HG03439 (cell line): ENCODE data around the gene CHCHD6.
A peak's percentile ranks its signal among the peaks of the same experiment; 100 is the strongest.

Experiments
- ATAC-seq: cut with Tn5 transposase; IDR thresholded peaks from one replicate; pipeline ENCODE4 v1.9.1; 2021; ENCODE audit warnings: mild to moderate bottlenecking, moderate library complexity; ENCODE audit not compliant: unreplicated experiment

Gene CHCHD6

DNA sequence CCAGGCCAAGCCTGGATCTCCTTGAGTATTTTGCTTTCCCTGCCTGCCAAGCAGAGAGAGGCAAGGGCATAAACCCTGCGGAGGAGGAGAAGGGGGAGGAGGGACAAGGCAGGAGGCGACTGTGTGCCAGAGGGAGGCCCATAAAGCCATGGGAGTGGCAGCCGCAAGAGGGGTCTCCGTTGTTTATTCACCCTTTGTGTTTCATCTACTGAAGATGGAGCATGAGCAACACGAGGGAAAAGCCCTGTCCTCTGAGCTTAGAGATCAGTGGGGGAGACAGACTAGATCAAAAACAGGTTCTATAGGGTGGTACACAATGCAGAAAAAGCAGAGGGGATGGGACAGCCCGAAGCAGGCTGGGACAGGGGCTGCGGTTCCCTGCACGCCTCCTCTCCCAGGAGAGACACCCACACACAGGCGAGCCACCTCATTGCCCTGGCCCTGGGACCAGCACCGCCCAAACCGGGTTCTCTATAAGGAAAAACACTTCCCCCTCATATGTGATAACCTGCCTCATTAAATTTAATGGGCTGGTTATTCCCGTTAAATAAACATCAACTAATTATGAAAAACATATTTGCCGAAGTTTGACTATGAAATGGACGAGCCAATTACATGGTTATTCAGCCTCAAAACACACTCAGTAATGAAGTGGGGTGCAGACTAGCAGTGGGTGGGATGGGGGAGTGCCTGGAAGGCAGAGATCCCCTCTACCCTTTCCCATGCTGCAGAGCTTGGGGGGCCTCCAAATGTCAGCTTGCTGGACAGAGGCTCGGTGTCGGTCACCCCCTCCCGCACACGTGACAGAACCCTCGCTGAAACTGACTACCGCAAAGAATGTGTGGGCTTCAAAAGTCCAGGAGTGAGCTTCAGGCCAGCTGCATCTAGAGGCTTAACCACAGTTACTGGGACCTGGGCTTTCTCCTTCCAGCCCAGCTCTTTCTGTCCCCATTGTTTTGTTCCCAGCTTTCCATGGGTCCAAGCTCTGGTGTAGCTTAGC, 264.7 kb downstream of the CHCHD6 start:
- ATAC-seq: no peak

DNA sequence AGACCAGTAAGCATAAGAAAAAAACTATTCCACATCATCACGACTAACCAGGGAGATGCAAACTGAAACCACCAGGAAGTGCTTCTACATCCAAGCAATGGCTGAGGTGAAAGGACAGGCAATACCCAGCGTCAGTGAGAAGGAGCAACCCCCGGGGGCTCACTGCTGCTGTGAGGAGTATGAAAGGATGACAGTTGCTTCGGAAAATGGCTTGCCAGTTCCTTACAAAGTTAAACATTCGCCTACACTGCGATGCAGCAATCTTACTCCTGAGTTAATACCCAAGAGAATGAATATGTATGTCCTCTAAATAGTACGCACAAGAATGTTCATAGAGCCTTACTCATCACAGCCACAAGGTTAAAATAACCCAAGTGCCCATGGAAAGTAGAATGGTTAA, 265.5 kb downstream of the CHCHD6 start:
- ATAC-seq: no peak

DNA sequence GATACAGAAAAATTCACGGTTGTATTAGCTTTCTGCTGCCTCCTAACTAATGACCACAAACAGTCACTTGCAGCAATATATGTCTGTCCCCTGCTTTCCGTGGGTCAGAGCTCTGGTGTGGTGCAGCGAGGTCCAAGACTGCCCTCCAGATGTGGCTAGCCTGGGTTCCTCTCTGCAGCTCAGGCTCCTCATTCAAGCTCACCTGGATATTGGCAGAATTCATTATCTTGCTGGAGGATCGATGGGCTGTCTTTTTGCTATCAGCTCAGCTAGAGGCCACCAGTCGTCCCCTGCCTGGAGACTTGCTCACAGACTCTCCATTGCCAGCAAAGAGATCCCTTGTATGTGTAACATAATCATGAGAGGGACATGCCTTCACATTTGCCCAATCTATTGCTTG, 266.1 kb downstream of the CHCHD6 start:
- no peak for ATAC-seq

DNA sequence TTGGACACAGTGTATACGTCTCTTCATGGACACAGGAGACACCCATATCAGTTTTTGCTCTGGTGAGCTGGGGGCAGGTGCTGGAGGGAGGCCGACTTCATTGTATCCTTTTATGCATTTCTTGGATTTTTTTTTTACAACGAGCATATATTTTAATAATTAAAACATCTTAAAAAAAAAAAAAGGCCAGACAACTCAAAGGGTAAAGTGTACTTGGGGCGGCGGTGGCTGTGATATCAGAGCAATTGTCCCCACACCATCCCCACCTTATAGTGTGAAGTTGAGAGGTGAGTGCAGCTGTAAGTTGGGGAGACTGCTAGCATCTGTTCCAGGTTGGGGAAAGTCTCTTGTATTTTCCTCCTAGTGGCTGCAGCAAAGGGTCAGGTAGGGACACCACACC, 266.9 kb downstream of the CHCHD6 start:
- ATAC-seq: no peak

DNA sequence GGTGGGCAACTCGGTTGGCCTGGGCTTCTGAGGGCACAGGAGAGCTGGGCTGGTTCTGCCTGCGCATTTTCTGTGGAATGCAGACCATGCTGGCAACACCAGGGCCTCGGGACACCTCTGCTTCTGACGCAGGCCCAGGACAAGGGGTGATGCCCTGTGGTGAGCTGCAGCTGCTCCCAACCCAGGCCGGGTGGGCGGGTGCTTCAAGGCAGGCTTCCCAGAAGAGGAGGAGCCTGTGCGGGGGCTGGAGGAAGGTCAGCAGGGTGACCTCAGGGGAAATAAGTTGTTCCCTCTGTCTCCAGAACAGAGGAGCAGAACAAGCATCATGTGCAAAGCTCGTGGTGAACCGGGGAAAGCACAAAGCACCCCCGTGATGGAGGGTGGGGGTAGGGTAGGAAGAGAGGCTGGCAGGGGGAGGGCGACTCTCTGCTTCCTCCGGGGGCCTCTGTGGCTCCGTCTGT, 267.9 kb downstream of the CHCHD6 start:
- no peak for ATAC-seq

DNA sequence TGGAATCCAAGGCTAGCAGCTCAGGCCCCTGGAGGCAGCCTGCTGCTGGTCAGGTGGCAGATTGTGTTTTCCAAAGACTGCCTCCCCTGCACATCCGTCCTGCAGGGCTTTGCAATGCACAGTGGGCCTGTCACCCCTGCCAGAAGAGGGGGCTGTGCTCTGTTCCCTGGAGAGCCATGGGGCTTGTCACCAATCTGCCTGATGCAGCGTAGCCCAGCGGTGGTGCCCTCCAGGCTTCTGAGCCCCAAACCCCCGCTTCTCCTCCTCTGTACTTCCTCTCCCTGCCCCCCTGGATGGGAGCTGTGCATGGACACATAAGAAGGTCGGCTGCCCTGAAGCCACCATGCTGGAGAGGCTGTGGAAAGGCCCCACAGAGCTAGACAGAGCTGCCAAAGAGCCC, 268.8 kb downstream of the CHCHD6 start:
- no peak for ATAC-seq

DNA sequence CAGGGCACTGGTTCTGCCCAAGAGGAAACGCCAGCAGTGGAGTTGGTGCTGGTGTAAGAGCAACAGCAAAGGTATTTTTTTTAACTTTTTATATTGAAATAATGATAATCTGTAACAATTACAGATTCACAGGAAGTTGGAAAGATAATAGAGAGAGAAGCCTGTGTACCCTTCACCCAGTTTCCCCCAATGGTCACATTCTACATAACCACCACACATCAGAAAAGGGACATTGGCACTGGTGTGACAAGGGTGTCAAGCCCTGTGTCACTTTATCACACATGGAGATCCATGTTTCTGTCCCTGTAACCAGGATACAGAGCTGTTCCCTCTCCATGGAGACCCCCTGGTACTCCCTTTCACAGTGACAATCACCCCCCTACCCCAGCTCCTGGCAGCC, 269.8 kb downstream of the CHCHD6 start:
- no peak for ATAC-seq

DNA sequence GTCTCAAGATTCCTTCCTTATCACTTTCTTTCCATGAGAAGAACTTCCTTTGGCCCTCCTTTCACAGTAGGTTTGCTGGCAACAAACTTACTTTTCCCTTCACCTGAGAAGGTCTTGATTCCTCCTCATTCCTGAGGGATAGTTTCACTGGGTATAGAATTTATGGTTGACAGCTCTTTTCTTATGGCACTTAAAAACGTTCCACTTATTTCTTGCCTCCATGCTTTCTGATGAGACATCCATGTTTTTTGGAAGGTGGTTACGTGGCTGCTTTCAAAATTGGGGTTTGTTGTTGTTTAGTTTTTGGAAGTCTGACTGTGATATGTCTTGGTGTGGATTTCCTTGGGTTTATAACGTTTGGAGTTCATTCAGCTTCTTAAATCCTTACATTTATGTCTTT, 270.7 kb downstream of the CHCHD6 start:
- ATAC-seq: no peak

DNA sequence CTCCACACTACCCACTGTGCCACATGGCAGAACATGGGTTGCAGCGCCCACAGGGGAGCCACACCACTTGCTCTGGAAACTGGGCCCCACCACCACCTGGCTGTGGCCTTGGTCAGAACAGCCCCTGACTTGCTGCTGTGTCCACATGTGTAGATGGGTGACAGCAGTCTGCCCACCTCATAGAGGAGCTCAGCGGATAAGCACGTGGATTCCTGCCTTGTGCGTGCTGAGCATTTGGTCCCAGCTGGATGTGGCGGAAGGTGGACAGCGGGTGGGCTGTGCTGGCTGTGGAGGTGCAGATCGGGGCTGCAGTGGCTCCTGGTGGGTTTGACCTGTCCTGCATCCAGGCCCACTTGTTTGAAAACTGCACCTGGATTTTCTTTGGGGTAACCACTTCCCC, 272.9 kb downstream of the CHCHD6 start:
- no peak for ATAC-seq

DNA sequence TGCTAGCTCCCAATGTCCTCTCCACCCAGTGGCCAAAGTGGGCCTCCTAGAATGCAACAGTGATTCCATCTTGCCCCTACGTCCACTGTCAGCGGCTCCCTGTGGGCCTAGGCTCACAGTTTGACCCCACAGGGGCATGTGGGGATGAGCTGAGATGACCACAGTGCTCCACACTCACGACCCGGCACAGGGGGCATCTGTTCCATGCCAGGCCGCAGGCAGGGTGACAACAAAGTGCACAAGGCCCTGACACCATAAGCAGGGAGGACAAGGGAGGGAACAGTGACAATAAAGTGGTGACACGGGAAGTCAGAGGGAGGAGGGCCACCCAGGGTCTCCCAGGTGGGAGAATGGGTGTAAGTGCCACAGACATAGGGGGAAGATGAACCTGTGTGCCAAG, 273.8 kb downstream of the CHCHD6 start:
- no peak for ATAC-seq

DNA sequence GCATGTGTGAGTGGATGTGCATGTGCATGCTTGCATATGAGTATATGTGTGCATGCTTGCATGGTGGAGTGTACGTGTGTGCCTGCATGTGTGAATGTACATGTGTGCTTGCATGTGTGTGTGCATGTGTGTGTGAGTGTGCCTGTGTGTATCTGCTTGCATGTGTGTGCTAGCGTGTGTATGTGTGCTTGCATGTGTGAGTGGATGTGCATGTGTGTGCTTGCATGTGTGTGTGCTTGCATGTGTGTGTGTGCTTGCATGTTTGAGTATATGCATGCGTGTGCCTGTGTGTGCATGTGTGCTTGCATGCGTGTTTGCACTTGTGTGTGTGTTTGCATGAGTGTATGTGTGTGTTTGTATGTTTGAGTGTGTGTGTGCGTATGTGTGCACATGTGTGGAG, 274.3 kb downstream of the CHCHD6 start:
- ATAC-seq: no peak

DNA sequence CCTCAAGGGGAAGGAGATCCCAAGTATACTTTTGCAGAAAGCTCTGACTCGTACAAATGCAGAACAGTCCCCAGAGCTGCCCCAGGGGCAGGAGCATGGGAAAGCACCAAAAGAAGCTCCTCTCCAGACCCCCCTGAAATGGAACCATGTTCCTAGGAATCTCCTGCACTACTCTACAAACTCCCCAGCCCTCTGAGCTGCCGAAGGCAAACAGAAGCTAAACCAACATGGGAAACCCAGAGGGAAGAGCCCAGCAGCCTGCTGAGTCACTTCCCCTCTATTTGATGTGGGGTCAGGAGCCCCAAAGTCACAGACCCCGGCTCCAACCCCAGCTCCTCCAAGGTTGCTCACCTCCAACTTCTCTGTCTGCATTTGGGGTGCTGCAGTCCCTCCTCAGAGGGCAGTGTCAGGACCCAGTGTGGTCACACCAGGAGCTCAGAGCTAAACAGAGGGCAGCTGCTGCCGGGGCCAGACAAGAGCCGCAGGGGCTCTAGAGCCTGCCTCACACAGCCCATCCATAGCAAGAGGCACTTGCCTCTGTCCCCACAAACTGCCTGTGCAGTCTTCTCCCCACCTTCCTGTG, 275.1 kb downstream of the CHCHD6 start:
- ATAC-seq: no peak

DNA sequence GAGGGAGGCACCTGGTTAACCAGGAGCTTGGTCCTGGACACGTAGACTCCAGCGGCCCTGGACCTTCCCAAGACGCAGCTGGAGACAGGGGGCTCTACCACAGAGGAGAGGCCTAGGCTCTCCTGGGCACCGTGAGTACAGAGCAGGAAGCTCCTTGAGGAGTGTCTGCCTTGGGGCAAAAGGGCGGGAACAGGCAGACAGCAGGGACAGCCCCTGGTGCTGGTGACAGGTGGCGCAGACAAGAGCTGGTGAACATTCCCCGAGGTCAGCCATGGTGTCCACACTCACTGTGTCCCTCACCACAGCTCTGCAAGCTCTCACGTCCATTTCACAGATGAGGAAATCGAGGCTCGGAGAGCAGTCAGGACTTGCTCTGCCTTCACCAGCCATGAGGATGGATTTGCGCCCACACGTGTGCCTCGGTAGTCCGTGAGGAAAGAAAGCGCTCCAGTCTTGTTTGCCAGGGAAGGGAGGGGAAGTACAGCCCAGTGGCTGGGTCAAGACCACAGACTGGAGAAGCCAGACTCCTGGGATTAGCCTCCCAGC, 276.3 kb downstream of the CHCHD6 start:
- ATAC-seq: no peak

DNA sequence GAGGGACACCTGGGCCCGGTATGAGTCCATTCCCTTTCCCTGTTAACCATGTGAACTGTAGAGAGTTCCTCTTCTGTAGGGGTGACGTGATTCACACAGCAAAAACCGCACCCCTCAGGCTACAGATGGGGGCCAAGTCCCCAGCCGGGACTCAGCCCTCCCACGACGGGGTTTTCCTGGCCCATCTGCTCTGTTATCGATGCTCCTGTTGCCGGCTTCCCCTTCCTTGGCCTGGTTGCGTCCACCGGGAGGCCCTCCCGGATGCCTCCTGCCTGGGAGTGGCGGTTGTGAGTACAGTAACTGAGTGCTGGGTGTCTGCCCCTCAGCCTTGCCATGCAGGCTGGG, 278.1 kb downstream of the CHCHD6 start:
- ATAC-seq: peak; percentile 26

DNA sequence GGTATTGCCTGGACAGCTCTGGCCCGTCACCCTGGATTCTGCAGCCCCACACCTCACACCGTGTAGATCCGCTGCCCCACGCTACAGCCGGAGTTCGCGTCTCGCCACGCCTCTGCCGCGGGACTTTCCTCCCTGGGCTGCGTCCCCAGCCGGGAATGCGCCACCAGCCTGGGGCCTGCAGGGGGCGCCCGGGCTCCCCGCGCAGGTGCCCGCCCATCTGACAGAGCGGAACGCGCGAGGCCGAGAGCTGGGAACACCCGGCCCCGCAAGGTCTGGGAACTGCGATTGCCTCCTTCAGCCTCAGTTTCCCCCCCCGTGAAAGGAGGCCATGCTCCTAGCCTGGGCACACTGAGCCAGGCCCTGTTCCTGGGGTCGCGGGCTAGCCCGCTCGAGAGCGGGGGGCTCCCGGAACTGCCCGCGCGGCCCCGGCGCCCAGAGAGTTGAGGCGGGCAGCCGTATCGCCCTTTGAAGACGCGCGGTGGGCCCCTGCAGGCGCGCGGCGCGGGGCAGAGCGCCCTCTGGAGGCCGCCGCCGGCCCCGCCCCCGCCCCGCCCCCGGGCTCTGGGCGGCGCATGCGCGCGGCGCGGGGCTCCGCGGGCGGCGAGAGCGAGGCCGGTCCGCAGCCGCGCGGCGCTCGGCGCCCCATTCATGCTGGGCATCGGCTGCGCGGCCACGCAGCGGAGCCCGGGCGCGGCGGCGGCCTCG, 278.6 kb downstream of the CHCHD6 start, which contains the start of gene PLXNA1:
PLXNA1 (plus strand) TSS at position 645 of the 705 bp plus-strand sequence. CDS start 5,479 bp downstream, outside the sequence.
- ATAC-seq: peak; percentile 78

DNA sequence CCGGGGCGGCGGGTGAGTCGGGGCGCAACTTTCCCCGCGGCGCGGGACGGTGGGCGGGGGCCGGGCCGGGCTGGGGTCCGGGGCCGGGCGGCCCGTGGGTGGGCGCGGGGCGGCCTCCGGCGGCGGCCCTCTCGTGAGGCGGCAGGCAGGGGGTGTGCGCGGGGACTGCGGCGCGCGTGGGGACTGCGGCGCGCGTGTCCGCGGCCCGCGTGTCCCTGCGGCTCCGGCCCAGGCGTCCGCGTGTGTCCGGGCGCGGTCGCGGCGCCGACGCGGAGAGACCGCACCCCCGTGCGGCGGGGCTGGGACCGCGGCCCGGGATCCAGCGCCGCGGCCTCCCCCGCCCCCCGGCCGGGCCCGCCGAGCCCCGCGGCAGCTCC, 279.2 kb downstream of the CHCHD6 start:
- ATAC-seq: peak; percentile 7

DNA sequence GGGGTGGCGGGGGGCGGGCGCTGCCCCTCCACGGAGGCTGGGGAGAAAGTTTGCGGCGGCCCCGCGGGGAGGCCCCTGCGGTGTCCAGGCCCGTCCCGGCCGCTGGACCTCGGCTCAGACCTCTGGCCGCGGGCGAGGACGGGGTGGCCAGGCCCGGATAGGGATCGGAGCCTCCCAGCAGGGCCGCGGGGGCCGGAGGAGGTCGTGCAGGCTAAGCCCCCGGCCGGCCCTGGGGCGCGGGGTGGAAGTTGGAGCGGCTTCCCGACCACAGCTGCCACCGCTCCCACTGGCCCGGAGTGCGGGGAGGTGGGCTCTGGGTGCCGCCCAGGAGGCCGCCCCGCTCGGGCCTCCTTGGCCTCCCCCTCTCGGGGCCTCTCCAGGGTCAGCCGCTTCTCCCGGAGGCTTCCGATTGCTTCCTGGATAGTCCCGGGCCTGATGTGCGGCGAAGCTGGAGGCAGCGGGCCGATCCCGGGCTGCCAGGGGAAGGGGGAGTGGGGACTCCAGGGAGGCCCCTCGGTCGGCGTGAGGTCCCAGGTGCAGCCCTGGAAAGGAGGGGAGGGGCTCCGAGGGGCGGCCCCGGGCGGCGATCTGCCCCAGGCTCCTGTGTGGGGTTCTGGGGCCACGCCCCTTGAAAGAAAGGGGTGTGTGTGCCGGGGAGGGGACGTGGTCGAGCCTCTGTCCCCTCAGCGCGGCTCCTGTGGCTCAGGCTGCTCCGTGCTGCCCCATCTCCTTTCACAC, 279.8 kb downstream of the CHCHD6 start:
- ATAC-seq: no peak

DNA sequence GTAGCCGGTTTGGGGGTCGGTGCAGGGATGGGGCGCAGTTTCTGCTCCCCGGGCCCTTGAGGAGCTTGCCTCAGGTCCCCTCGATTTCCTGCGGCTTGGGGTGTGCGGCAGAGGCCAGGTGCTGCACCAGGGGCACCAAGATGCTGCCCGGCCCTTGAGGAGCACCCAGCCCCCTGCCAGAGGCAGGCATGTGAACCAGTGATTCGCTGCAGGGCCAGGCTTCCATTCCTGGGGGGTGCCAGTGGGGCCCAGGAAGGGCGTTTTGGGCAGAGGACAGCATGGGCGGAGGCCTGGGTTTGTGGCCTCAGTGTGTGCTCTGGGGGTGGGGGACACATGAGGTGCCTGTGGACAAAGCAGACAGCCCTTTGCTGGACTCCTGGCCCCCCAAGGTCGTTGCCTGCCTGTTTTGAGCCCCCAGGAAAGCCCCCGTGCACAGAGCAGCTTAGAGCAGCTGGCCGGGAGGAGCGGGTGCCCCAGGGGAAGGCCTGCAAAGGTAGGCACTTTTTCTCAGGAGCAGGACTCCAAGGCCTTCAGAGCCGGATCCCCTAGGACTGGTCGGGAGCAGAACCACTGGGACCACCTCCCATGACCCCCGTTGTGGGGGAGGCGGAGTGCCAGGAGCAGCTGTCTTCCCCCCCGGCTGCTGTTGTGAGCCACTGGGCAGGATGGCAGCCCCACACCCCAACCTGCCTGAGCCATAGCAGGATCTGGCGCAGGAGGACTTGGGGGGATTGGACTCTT, 280.5 kb downstream of the CHCHD6 start:
- ATAC-seq: no peak

DNA sequence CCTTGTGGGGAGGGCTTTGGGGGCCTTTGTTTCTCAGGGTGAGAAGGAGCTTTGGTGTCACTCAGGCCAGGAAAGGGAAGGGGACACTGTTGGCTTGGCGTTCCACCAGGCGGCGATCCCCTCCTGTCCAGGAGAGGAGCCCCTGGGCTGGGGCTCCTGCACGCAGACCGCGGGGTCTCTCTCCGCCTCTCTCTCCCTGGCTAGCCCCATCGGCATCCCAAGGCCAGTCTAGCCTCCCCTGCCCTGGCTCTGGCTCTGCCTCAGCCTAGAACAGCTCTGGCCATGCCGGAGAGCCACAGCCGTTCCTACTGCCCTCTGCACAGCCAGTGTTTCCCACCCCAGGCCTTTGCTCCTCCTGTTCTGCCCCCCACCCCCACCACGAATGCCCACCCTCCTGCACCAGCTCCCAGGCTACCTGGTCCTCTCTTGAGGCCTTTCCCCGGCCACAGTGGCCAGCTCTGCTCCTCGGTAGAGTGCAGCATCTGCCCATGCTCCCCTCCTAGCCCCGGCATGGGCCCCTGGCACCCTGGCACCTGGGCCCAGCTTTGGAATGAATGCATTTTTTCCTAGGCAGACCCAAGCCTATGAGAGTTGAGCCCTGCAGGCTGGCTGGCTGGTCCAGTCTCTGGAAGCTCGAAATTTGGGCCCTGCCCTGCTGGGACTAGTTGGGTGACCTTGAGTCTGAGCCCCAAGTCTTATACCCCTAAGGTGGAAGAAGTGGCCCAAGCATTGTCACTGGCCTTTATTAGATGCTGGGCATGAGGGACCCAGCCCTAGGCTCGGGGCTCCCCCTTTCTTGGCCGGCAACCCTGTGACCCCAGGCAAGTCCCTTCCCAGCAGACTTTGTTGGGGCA, 281.3 kb downstream of the CHCHD6 start:
- ATAC-seq: no peak
